ENCODE measurements around the gene CYTH1. TPM values are rescaled to one million over a fixed set of nuclear protein-coding genes. Genes with fewer than 3 reads are reported as not detected.

Gene CYTH1
- total and polyA plus RNA-seq, 10 of the 15 experiments (the other 5 are each of a cell fraction or from before 2014, with no cell fraction given), result 6.6 to 188 (median 145) TPM

DNA sequence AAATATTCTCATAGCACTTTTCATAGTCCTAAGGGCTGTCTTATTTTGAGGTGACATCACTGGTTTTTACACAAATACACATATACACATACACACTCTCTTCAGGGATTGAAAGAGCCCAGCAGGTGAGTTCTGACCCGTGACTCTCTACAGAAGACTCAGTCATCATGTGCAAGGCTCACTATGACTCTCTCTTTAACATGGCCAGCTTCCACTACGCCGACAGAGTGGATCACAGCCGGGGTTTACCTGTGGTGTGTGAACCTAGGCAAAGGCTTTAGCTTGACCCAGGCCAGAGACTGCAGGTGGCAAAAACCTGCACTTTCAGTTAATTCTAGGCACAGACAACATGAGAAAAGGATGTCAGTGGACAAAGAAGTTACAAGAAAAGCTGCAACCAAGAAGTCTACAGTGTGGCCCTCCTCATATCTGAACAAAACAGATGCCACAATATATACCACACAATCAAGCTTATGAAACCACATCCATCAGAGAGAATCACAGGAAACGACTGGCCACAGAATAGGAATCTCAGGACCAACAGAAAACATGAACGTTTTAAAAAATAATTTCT is 56.5 kb downstream of the CYTH1 start (continued):
- TF ChIP-seq, protein P1, sequence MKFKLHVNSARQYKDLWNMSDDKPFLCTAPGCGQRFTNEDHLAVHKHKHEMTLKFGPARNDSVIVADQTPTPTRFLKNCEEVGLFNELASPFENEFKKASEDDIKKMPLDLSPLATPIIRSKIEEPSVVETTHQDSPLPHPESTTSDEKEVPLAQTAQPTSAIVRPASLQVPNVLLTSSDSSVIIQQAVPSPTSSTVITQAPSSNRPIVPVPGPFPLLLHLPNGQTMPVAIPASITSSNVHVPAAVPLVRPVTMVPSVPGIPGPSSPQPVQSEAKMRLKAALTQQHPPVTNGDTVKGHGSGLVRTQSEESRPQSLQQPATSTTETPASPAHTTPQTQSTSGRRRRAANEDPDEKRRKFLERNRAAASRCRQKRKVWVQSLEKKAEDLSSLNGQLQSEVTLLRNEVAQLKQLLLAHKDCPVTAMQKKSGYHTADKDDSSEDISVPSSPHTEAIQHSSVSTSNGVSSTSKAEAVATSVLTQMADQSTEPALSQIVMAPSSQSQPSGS (IDR thresholded peaks at IDR 0.05; ENCODE audit: low read length), result peak; percentile 57
- TF ChIP-seq, protein P2, sequence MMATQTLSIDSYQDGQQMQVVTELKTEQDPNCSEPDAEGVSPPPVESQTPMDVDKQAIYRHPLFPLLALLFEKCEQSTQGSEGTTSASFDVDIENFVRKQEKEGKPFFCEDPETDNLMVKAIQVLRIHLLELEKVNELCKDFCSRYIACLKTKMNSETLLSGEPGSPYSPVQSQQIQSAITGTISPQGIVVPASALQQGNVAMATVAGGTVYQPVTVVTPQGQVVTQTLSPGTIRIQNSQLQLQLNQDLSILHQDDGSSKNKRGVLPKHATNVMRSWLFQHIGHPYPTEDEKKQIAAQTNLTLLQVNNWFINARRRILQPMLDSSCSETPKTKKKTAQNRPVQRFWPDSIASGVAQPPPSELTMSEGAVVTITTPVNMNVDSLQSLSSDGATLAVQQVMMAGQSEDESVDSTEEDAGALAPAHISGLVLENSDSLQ (IDR thresholded peaks at IDR 0.05), result no peak
- TF ChIP-seq WRNIP1 (IDR thresholded peaks at IDR 0.05; ENCODE audit: borderline replicate concordance, low read depth, low read length) (0 out of 2 replicates have a peak, but pooled peaks have one; percentile 68), ZNF24 (IDR thresholded peaks at IDR 0.05) (no peak), FOS (IDR thresholded peaks at IDR 0.05; ENCODE audit: borderline replicate concordance, extremely low read depth, insufficient read length) (no peak), FOXK2 (IDR thresholded peaks at IDR 0.05) (no peak), POU2F2 (IDR thresholded peaks at IDR 0.05; ENCODE audit: borderline replicate concordance, low read depth, low read length) (no peak), GATAD2B (conservative IDR thresholded peaks at IDR 0.05; ENCODE audit: low read depth) (no peak), MXI1 (IDR thresholded peaks at IDR 0.05; ENCODE audit: low read depth, low read length) (no peak; the same call in 1 of the 2 replicates), EP300 (IDR thresholded peaks at IDR 0.05; ENCODE audit: borderline replicate concordance in 1 of 2, control insufficient read depth in 1 of 2, low read depth in 2 of 2, low read length in 2 of 2) (no peak), ZSCAN29 (IDR thresholded peaks at IDR 0.05) (no peak), TCF7 (IDR thresholded peaks at IDR 0.05; ENCODE audit: borderline replicate concordance) (no peak), ZNF622 (IDR thresholded peaks at IDR 0.05) (no peak)
- TF ChIP-seq, protein P3, sequence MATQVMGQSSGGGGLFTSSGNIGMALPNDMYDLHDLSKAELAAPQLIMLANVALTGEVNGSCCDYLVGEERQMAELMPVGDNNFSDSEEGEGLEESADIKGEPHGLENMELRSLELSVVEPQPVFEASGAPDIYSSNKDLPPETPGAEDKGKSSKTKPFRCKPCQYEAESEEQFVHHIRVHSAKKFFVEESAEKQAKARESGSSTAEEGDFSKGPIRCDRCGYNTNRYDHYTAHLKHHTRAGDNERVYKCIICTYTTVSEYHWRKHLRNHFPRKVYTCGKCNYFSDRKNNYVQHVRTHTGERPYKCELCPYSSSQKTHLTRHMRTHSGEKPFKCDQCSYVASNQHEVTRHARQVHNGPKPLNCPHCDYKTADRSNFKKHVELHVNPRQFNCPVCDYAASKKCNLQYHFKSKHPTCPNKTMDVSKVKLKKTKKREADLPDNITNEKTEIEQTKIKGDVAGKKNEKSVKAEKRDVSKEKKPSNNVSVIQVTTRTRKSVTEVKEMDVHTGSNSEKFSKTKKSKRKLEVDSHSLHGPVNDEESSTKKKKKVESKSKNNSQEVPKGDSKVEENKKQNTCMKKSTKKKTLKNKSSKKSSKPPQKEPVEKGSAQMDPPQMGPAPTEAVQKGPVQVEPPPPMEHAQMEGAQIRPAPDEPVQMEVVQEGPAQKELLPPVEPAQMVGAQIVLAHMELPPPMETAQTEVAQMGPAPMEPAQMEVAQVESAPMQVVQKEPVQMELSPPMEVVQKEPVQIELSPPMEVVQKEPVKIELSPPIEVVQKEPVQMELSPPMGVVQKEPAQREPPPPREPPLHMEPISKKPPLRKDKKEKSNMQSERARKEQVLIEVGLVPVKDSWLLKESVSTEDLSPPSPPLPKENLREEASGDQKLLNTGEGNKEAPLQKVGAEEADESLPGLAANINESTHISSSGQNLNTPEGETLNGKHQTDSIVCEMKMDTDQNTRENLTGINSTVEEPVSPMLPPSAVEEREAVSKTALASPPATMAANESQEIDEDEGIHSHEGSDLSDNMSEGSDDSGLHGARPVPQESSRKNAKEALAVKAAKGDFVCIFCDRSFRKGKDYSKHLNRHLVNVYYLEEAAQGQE (IDR thresholded peaks at IDR 0.05; ENCODE audit: low read depth, low read length), result no peak
- TF ChIP-seq, protein P4, sequence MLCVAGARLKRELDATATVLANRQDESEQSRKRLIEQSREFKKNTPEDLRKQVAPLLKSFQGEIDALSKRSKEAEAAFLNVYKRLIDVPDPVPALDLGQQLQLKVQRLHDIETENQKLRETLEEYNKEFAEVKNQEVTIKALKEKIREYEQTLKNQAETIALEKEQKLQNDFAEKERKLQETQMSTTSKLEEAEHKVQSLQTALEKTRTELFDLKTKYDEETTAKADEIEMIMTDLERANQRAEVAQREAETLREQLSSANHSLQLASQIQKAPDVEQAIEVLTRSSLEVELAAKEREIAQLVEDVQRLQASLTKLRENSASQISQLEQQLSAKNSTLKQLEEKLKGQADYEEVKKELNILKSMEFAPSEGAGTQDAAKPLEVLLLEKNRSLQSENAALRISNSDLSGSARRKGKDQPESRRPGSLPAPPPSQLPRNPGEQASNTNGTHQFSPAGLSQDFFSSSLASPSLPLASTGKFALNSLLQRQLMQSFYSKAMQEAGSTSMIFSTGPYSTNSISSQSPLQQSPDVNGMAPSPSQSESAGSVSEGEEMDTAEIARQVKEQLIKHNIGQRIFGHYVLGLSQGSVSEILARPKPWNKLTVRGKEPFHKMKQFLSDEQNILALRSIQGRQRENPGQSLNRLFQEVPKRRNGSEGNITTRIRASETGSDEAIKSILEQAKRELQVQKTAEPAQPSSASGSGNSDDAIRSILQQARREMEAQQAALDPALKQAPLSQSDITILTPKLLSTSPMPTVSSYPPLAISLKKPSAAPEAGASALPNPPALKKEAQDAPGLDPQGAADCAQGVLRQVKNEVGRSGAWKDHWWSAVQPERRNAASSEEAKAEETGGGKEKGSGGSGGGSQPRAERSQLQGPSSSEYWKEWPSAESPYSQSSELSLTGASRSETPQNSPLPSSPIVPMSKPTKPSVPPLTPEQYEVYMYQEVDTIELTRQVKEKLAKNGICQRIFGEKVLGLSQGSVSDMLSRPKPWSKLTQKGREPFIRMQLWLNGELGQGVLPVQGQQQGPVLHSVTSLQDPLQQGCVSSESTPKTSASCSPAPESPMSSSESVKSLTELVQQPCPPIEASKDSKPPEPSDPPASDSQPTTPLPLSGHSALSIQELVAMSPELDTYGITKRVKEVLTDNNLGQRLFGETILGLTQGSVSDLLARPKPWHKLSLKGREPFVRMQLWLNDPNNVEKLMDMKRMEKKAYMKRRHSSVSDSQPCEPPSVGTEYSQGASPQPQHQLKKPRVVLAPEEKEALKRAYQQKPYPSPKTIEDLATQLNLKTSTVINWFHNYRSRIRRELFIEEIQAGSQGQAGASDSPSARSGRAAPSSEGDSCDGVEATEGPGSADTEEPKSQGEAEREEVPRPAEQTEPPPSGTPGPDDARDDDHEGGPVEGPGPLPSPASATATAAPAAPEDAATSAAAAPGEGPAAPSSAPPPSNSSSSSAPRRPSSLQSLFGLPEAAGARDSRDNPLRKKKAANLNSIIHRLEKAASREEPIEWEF (IDR thresholded peaks at IDR 0.05; ENCODE audit: insufficient replicate concordance, low read depth, low read length), result no peak
- TF ChIP-seq, protein P5, sequence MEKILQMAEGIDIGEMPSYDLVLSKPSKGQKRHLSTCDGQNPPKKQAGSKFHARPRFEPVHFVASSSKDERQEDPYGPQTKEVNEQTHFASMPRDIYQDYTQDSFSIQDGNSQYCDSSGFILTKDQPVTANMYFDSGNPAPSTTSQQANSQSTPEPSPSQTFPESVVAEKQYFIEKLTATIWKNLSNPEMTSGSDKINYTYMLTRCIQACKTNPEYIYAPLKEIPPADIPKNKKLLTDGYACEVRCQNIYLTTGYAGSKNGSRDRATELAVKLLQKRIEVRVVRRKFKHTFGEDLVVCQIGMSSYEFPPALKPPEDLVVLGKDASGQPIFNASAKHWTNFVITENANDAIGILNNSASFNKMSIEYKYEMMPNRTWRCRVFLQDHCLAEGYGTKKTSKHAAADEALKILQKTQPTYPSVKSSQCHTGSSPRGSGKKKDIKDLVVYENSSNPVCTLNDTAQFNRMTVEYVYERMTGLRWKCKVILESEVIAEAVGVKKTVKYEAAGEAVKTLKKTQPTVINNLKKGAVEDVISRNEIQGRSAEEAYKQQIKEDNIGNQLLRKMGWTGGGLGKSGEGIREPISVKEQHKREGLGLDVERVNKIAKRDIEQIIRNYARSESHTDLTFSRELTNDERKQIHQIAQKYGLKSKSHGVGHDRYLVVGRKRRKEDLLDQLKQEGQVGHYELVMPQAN (conservative IDR thresholded peaks at IDR 0.05), result no peak

All from GM12878 (cell line).